ENCODE results near the gene FBN3. TPM values are rescaled to one million over a fixed set of nuclear protein-coding genes. Genes with fewer than 3 reads are reported as not detected.
"Not testable (repeated sequence)": the region's sequence is repeated elsewhere in the genome, so short reads cannot be mapped to it uniquely, and the experiment has no call there.

The FBN3 gene
- polyA plus RNA-seq, 1 donor: 6.4 TPM

GRCh38 chr19:8117991-8118390 is 31.4 kb downstream of the FBN3 start:
- no peak for DNase-seq (ENCODE audit: low read depth)

GRCh38 chr19:8116437-8117293 is 32.7 kb downstream of the FBN3 start:
- DNase-seq (ENCODE audit: low read depth): no peak

DNA sequence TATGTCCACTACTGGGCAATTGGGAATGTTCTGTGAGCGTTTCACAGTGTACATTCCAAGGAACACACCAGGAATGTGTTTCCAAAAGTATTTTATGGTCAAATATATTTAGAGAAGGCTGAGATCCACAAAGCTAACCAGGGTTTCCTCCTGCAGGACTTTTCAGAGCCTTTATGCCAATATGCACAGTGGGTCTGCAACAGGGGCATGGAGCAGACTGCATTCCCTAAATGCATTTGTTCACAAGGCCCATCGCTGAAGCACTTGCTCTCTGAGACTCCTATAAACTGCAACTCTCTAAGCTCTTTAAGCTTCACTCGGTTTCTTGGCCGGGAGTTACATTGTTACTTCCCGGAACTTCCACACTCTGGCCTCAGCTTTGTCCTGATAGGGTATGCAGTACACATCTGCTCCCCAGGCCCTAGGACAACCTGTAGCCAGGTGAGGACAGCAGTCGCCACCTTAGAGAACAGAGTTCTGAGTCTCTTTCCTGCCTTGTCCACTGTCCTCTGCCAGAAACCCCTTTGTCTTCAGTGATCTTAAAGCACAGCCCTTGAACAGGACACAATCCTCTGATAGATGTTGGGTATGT is 33.5 kb downstream of the FBN3 start:
- no peak for DNase-seq (ENCODE audit: low read depth)

DNA sequence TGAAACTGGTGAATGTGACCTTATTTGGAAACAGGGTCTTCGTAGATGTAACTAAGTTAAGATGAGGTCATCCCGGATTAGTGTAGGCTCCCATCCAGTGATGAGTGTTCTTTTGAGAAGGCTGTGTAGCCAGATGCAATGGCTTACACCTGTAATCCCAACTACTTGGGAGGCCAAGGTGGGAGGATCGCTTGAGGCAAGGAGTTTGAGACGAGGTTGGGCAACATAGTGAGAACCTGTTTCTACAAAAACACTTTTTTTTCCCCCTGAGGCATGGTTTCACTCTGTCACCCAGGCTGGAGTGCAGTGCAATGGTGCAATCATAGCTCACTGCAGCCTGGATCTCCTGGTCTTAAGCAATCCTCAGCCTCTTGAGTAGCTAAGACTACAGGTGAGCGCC is 36.4 kb downstream of the FBN3 start:
- no peak for DNase-seq (ENCODE audit: low read depth)

DNA sequence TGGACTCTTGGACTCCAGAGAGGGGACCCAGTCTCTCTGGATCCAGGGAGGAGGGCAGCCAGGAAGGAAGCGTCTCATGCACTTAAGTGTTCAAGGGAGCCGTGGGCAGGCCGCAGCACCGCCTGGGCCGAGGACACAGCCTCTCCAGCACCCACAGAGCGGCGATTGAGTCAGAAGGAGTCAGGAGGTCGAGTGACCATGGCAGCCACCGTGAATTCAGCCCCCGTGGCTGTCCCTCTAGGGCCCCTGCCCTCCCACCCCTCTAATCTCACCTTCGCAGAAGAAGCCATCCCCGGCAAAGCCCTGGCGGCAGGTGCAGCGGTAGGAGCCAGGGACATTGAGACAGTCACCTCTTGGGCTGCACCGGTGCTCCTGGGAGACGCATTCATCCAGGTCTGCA is 38.0 kb downstream of the FBN3 start:
- DNase-seq (ENCODE audit: low read depth): no peak

DNA sequence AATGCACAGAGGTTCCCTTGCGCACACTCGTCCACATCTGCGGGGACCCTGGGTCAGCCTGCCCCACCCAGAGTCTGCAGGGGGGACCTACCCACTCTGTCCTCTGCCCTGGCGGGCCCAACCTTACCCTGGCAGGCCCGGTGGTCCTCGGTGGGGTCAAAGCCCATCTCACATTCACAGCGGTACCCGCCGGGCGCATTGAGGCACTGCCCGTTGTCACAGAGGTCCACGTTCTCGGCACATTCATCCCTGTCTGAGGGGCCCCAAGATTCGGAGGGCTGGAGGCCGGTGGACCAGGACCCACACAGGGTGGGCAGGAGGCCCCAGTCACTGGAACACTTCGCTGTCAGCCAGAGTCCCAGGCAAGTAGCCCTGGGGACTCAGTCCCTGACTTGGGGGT is 38.5 kb downstream of the FBN3 start:
- no peak for DNase-seq (ENCODE audit: low read depth)

DNA sequence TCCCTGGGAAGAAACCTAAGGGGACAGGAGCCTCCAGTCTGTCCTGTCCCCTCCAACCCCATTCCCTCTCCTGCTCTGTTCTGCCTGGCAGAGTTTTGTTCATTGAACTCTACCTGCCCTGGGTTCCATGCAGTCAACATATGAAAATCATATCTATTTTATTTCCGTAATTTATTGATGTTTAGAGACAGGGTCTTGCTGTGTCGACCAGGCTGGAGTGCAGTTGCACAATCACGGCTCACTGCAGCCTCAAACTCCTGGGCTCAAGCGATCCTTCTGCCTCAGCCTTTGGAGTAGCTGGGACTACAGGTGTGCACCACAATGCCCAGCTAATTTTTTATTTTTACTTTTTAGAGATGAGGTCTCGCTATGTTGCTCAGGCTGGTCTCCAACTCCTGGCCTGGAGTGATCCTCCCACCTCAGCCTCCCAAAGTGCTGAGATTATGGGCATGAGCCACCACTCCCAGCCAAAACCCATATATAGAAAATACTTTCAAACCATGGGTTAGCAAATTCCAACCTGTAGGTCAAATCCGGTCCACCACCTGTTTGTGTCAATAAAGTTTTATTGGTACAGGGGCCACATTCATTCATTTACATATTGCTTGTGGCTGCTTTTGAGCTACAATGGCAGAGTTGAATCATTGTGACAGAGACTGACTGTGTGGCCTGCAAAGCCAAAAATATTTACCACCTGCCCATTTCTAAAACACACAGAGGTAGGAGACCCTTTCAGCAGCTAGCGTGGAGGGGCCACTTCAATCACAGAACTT is 39.3 kb downstream of the FBN3 start:
- no peak for DNase-seq (ENCODE audit: low read depth)

- no peak for DNase-seq (ENCODE audit: low read depth)
Observed at GRCh38 chr19:8109455-8109854, 39.9 kb downstream of the FBN3 start.

- DNase-seq (ENCODE audit: low read depth): no peak
Observed at GRCh38 chr19:8108560-8109445, 40.6 kb downstream of the FBN3 start.

- DNase-seq (ENCODE audit: low read depth): no peak
Observed at GRCh38 chr19:8107301-8107903, 42.0 kb downstream of the FBN3 start.

DNA sequence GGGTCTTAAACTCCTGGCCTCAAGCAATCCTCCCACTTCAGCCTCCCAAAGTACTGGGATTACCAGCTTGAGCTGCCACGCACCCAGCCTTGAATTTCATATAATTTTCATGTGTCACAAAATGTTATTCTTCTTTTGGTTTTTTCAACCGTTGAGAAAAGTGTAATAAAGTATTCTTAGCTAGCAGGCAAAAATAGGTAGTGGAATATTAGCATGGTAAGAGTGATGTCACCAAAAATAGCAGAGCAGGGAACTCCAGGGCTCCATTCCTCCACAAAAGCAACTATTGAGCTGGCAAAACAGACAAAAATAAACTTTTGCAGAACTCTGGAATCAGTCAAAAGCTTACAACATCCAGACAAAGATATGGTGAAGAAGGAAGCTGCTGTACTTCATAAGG is 43.9 kb downstream of the FBN3 start:
- DNase-seq (ENCODE audit: low read depth): no peak

DNA sequence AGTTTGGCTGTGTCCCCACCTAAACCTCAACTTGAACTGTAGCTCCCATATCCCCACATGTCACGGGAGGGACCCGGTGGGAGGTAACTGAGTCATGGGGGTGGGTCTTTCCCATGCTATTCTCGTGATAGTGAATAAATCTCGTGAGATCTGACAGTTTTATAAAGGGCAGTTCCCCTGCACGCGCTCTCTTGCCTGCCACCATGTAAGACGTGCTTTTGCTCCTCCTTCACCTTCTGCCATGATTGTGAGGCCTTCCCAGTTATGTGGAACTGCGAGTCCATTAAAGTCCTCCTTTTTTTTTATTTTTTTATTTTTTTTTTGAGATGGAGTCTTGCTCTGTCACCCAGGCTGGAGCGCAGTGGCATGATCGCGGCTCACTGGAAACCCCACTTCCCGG is 47.5 kb downstream of the FBN3 start:
- DNase-seq (ENCODE audit: low read depth): not testable (repeated sequence)

DNA sequence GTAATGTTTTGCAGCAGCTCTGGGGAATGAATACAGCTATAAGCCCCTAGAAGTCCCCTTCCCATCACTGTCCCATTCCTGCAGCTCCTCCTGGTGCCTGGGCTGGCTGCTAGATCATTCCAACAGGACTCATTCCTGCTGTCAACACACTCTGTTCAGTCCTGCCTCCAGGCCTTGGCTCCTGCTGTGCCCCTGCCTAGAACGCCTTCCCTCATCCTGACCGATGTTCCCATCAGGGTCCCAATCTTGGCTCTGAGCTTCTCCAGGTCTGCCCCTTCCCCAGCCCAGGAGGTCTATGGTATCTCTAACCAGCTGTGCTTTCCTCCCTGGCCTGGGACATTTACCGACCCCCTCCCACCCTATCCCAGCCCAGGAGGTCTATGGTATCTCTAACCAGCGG is 48.1 kb downstream of the FBN3 start:
- no peak for DNase-seq (ENCODE audit: low read depth)

DNA sequence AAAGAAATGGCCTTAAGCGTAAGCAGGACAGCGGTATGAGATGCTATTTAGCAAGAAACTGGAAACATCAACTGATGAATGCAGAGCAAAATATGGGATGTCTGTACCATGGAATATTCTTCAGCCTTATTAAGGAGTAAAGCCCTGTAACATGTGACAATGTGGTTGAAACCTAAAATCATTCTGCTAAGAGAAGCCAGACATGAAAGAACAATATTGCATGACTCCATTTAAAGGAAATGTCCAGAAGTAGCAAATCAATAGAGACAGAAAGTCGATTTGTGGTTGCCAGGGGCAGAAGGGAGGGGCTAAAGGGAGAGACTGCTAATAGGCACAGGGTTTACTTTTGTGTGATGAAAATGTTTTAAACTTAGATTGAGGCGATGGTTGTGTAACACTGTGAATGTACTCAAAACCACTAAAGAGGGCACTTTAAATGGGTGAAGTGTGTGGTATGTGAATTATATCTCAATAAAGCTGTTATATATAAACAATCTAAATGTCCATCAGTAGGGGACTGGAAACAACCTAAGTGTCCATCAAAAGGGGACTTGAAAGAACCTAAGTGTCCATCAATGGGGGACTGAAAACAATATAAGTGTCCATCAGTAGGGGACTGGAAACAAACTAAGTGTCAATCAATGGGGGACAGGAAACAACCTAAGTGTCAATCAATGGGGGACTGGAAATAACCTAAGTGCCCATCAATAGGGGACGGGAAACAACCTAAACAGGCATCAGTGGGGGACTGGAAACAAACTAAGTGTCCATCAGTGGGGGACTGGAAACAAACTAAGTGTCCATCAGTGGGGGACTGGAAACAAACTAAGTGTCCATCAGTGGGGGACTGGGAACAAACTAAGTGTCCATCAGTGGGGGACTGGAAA is 51.5 kb downstream of the FBN3 start:
- no peak for DNase-seq (ENCODE audit: low read depth)

DNA sequence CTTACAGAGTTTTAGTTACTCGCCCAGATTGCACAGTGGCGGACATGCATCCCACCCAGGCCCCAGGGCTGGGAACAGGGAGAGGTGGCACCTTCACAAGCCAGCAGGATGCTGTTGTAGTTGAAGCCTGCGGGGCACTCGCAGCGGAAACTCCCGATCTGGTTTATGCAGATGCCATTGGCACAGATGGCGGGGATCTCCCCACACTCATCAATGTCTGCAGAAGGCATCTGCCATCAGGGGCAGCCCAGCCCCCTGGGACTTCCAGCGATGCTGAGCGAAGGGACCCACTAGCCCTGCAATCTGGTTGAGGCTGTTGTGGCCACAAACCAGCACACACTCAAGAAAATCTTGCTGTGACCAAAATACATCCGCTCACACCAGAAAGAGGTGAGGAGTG is 52.2 kb downstream of the FBN3 start:
- DNase-seq (ENCODE audit: low read depth): no peak

DNA sequence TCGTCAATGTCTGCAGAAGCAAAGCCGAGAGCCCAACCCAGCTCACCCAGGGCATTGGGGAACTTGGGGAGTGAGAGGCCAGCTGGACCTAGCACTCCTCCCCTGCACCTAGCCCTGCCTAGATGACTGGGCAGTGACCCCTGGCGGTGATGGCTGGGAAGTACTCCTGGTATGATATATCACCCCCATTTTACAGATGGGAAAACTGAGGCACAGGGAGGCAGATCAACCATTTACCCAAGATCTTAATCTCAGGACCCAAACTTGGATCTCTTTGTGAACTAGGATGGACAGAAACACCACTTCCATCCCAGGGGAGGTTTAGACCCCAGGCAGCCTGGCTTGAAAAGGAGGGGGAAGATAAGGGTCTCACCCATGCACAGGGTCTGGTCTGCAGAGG is 53.3 kb downstream of the FBN3 start:
- DNase-seq (ENCODE audit: low read depth): no peak

- no peak for DNase-seq (ENCODE audit: low read depth)
Observed at GRCh38 chr19:8095354-8095886, 54.0 kb downstream of the FBN3 start.

- DNase-seq (ENCODE audit: low read depth): no peak
Observed at GRCh38 chr19:8094336-8094735, 55.1 kb downstream of the FBN3 start.

GRCh38 chr19:8093740-8094139 is 55.7 kb downstream of the FBN3 start:
- DNase-seq (ENCODE audit: low read depth): no peak

- DNase-seq (ENCODE audit: low read depth): no peak
Observed at GRCh38 chr19:8090950-8091349, 58.4 kb downstream of the FBN3 start.
